Colon (tissue), 2 donors: ENCODE results near the gene NEK9.

Experiments
- FAIRE-seq: peaks from 2 replicates; lab custom pipeline; 2012; peaks lifted over from hg19 to GRCh38; lab: Jason Lieb, UNC
- donor health status: control.
- donor health status: control.

NEK9 gene

GRCh38 chr14:75066691-75067090 lies 60.2 kb downstream of the NEK9 start:
- FAIRE-seq, result no peak

DNA sequence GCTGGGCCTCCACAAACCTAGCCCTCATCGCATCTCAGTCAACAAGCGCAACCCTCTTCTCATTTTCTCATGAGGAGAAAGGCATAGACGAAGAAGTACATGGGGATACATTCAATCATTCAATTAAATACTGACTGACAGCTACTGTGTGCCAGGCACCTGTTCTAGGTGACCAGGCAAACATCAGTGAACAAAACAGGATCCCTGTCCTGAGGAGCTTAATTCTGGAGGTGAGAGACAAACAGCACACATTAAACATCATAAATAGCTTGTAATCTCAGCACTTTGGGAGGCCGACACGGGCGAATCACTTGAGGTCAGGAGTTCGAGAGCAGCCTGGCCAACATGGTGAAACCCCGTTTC lies 62.7 kb downstream of the NEK9 start:
- FAIRE-seq, result no peak

DNA sequence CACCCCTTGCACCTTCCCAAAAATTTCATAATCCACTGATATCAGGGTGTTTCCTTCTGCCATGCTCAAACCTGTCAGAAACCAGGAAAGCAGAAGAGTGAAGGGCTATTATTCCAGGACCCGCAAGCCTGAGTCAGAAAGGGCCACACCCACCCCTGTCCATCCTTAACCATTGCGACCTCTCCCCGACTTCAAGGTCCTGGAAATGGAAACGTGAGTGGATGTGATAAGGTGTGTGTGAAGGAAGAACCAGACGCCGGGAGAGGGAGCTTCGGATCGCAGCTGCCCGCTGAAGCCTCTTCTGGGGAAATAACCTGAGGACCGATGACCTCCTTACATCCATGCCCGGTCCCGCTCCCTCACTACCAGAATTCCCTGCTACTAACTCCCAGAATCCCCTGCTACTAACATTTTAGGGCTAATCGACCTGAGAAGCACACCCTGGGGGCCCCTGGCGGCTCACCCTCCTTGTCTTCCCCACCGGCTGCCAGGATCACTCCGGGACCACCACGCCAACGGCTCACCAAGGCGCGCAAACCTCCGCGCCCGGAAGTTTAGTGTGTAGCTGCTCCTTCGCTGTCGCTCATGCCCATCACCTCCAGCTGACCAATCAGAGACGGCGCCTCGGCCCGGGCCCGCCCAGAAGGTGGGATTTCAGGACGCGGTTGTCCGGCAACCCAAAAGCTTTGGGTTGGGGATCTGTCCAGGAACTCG lies 63.2 kb downstream of the NEK9 start, which contains the start of gene ACYP1:
Gene ACYP1, minus strand, starts transcription at position 534 of the 714 bp plus-strand sequence. Its CDS starts 471 bp downstream, at position 63.
- FAIRE-seq, result no peak

GRCh38 chr14:75063013-75063412 lies 63.8 kb downstream of the NEK9 start:
- no peak for FAIRE-seq

- no peak for FAIRE-seq
Measured at GRCh38 chr14:75060420-75060819, 66.4 kb downstream of the NEK9 start.

- FAIRE-seq, result no peak
Measured at GRCh38 chr14:75059642-75060041, 67.2 kb downstream of the NEK9 start.

DNA sequence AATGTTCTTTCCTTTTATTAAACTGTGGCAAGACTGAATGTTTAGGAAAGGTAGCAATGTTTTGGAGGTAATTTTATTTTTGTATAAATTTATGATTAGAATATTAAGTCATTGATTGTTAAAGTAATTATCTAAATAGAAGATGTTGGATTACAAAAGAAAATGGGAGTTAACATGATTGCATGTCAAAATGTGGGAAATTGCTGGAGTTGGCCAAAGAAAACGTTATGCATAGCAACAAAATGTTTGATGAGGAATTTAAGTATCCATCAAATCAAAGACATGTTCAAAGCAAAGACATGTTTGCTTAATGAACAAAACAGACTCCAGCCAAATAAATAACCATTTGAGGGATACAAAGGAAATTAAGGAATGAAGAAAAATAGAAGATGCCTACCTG lies 72.4 kb downstream of the NEK9 start:
- FAIRE-seq, result no peak

GRCh38 chr14:75053396-75054291 lies 73.2 kb downstream of the NEK9 start:
- no peak for FAIRE-seq

DNA sequence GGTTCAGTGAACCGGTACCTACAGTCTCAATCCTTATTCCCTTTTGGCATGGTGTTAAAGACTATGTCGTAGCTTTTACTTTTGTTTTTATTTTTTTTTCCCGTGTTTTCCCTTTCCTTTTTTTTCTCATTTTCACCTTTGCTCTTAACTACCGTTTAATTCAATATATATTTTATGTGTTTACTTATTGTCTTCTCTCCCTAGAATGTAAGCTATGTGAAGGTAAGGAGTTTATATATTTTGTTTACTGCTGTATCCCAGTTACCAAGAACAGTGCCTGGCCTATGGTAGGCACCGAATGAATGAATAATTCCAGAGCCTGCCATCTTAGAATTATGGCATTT lies 75.3 kb downstream of the NEK9 start:
- no peak for FAIRE-seq

GRCh38 chr14:75050852-75051555 lies 75.8 kb downstream of the NEK9 start, which contains the start of gene MLH3:
Gene MLH3 (minus strand): TSS chr14:75051467. CDS start chr14:75049655, 1,812 bp downstream.
- no peak for FAIRE-seq

- no peak for FAIRE-seq
Measured at GRCh38 chr14:75049731-75050201, 77.1 kb downstream of the NEK9 start.

GRCh38 chr14:75049136-75049535 lies 77.7 kb downstream of the NEK9 start:
- FAIRE-seq, result no peak

GRCh38 chr14:75048101-75048500 lies 78.7 kb downstream of the NEK9 start:
- no peak for FAIRE-seq

DNA sequence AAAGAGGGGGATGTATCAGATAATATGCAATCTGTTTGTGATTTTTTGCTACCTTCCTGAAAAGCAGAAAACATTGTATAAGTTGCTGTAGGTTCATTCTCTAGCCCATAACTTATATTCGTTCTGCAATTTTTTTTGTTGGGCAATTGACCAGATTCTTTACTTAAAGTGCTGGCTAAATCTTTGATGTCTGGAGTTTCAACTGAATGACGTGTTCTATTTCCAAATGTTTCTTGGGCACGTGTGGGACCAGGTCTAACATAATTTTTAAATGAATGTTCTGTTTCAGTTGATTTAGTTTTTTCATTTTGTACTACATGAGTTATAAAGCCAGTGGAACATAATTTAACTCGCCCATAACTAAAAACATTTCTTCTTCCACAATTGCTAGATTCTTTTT lies 79.3 kb downstream of the NEK9 start:
- no peak for FAIRE-seq

GRCh38 chr14:75046899-75047298 lies 79.9 kb downstream of the NEK9 start:
- FAIRE-seq, result no peak

DNA sequence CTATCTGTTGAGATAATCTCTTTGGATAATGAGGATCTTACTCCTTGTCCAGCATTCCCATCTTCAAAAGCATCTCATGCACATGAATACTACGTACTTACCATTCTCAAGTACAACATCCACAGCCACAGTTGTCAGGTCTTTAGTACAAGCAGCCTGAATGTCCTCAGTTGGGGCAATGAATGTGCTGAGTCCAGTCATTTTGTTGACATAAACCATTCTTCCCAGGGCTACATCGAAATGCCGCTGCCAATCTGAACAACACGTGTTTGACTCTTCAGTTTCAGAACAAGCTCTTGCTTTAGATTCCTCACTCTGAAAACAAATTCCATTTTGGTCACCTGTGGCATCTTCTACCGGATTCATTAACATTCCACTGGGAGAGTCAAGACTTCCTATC lies 80.6 kb downstream of the NEK9 start:
- no peak for FAIRE-seq

GRCh38 chr14:75044752-75045151 lies 82.1 kb downstream of the NEK9 start:
- no peak for FAIRE-seq

GRCh38 chr14:75044322-75044721 lies 82.5 kb downstream of the NEK9 start:
- no peak for FAIRE-seq

DNA sequence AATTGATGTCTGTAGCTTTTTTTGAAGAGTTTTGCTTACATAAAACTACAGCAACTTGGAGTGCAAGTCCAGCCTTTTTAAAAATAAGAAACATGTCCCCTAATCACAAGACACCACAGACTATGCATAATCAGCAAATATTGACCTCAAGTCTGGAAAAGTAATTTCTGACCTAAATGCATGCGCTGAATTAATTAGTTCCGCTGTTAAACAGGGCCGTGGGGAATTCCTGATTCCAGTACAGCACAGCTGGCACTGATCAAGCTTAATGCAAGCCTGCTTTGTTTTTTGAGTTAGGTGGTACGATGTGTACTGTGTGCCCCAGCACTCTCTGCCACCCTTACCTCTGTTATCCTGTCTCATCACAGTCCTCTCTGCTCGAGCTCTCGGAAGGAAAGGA lies 84.8 kb downstream of the NEK9 start:
- no peak for FAIRE-seq

GRCh38 chr14:75041613-75042012 lies 85.2 kb downstream of the NEK9 start:
- FAIRE-seq, result no peak

DNA sequence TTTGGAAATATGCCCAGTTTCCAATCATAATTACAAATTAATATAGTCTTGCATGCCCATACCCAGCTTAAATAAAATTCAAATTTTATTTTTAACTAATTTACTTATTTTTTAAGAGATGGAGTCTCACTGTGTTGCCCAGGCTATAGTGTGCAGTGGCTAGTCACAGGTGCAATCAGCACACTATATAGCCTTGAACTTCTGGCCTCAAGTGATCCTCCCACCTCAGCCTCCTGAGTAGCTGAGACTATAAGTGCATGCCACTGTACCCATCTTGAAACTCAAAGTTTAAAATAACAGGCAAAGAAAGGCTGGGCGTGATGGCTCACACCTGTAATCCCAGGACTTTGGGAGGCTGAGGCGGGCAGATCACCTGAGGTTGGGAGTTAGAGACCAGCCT lies 85.9 kb downstream of the NEK9 start:
- FAIRE-seq, result no peak

GRCh38 chr14:75040507-75040906 lies 86.3 kb downstream of the NEK9 start:
- no peak for FAIRE-seq

GRCh38 chr14:75032939-75033338 lies 93.9 kb downstream of the NEK9 start:
- FAIRE-seq, result no peak
